A673 (cell line): ENCODE measurements around the gene SMIM41.

Experiments used
- CTCF ChIP-seq: fragments of 300-800, 200-600 bp; sonication (generic); conservative IDR thresholded peaks from 2 replicates; pipeline ENCODE4 v1.5.1; 2017; ENCODE audit warnings: low read depth, mild to moderate bottlenecking, antibody characterized with exemption, low read length, moderate library complexity, mixed read lengths
- EZH2 ChIP-seq: fragments of 200-600 bp; sonication (generic); IDR thresholded peaks from 2 replicates; pipeline ENCODE4 v1.6.1; 2017; ENCODE audit warnings: borderline replicate concordance, low read depth, mild to moderate bottlenecking, mixed read lengths, antibody characterized with exemption, low read length; ENCODE audit not compliant: poor library complexity, severe bottlenecking

- TF ChIP-seq CTCF (0 out of 2 replicates have a peak, but pooled peaks have one; percentile 15), EZH2 (no peak)
Observed at GRCh38 chr12:52141306-52141705, 61.8 kb downstream of the SMIM41 start.
